HG03064 (cell line): ENCODE results near the gene TMTC3.

Experiments
- ATAC-seq: cut with Tn5 transposase; IDR thresholded peaks from one replicate; pipeline ENCODE4 v1.9.1; 2021; ENCODE audit warnings: low read depth; ENCODE audit not compliant: unreplicated experiment

The TMTC3 gene

DNA sequence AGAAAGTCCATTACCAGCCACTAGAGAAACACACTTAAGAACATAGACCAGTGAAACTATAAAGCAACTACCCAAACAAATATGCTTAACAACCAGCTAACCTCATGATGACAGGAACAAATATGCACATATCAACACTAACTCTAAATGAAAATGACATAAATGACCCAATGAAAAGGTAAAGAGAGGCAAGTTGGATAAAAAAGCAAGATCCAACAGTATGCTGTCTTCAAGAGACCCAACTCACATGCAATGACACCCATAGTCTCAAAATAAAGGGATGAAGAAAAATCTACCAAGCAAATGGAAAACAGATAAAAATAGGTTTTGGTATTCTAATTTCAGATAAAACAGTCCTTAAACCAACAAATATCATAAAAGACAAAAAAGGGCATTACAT, 77.8 kb downstream of the TMTC3 start:
- ATAC-seq: no peak

DNA sequence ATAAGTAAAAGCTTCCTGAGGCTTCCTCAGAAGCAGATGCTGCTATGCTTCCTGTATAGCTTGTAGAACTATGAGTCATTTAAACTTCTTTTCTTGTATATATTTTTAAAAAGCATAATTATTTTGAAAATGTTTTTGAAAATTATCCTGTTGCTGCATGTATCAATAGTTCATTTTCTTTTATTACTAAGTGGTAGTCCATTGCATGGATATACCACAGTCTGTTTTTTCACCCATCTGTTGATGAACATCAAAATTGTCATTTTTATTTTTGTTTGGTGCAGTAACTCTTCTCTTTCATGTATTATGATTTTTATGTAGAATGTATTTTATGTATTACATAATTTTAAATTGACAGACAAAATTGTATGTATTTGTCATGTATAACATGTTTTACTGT, 81.4 kb downstream of the TMTC3 start:
- no peak for ATAC-seq

DNA sequence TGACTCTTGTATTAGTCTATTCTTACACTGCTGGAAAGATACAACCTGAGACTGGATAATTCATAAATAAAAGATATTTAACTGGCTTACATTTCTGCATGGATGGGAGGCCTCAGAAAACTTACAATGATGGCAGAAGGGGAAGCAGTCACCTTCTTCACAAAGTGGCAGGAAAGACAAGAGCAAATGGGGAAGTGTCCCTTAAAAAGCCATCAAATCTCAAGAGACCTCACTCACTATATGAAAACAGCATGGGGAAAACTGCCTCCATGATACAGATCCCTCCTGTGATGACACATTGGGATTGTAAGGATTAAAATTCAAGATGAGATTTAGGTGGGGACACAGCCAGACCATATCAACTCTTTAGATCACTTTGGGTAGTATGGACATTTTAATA, 83.7 kb downstream of the TMTC3 start:
- no peak for ATAC-seq

DNA sequence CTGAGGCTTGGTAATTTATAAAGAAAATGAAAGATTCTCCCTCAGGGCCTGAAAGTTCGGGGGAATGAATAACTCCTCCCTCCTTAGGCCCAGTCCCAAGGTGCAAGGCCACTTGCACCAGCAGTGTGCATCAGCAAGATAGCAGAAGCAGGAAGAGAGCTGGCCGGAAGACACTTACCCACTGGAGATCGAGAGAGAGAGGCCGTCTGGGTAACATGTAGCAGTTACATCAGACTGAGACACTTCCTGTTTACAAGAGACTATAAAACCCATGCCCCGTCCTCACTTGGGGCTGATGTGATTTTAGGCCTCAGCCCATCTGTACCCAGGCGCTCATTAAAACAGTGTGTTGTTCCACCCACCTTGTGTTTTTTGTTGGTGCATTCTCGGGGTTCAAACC, 85.2 kb downstream of the TMTC3 start:
- ATAC-seq: no peak

DNA sequence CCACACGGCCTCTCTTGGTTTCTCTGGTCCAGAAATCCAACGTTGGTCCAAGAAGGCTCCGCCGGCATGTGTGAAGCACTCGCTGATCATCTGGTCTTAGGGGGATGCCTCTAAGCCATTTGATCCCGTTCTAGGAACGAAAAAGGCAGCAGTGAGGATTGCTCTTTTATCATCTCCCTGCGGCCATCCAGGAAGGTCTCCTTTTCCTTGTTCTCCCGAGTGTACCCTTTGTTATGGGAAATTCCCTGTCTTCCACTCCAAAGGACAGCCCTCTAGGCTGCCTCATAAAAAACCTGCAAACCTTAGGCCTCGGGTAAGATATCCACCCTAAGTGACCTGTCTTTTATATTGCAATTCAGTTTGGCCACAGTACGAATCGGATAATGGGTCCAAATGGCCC, 85.8 kb downstream of the TMTC3 start:
- no peak for ATAC-seq

DNA sequence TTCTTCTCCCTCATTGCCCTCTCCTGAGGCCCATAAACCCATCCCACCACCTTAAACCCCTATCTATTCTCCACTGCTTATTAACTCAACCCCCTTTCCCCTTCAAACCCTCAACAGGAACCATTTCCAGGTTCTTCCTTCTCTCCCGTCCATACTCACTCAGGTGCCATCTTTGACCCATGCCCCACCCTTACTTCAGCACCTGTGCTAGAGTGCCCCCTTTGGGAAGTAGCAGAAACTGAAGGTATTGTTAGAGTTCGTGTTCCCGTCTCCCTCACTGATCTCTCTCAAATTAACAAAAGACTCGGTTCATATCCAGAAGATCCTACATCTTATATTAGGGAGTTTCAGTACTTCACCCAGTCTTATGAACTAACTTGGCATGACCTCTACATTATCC, 86.6 kb downstream of the TMTC3 start:
- no peak for ATAC-seq

DNA sequence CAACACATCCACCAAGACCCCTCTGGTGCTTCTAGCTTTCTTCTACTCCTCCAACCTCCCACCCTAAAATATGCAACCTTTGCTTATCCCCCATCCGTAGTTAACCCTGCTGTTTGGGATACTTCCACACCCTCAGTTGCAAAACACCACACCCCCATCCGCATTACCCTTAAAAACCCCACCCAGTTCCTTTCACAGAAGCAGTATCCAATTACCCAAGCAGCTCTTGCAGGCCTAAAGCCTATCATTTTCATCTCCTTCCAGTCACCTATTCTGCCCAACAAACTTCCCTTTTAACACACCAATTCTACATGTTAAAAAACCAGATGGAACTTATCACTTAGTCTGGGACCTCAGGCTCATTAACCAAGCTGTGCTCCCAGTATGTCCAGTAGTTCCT, 88.2 kb downstream of the TMTC3 start:
- ATAC-seq: no peak

DNA sequence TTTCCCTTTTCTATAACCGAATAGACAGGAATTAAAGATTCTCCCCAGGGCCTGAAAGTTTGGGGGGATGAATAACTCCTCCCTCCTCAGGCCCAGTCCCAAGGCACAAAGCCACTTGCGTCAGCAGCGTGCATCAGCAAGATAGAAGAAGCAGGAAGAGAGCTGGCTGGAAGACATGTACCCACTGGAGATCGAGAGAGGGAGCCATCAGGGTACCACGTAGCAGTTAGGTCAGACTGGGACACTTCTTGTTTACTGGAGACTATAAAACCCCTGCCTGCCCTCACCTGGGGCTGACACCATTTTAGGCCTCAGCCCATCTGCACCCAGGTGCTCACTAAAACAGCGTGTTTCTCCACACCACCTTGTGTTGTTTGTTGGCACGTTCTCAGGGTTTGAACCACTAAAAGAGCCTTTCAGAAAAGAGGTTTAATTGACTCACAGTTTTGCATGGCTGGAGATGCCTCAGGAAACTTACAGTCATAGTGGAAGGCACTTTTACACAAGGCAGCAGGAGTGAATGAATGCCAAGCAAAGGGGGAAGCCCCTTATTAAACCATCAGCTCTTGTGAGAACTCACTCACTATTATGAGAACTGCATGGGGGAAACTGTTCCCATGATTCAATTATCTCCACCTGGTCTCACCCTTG, 93.2 kb downstream of the TMTC3 start:
- ATAC-seq: no peak

DNA sequence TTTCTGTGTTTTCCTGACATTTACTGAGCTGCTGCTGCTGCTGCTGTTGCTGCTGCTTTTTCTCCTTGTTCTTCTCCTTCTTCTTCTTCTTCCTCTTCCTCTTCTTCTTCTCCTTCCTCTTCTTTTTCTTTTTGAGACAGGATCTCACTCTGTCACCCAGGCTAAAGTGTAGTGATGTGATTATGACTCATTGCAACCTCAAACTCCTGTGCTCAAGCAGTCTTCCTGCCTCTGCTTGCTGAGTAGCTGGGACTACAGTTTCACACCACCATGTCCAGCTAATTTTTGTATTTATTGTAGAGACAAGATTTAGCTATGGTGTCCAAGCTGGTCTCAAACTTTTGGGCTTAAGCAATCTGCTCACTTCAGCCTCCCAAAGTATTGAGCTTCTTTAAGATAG, 95.8 kb downstream of the TMTC3 start:
- ATAC-seq: no peak

DNA sequence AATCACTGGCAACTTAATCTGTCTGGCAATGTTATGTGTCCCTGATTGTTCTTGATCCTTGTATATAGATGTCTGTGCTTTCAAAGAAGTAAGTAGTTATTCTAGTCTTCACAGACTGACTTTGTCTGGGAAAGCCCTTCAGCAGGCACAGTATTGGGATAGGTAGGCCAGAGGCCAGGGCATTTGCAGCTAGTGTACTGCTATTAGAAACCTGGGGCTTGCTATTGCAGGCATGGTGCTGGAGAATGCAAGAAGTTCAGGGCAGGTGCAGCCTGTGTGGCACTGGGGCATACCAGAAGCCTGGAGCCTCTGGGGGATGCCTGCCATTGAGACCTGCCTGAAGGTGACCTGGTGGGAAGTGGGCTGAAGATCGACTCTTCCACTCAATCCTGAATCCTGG, 96.3 kb downstream of the TMTC3 start:
- ATAC-seq: no peak

DNA sequence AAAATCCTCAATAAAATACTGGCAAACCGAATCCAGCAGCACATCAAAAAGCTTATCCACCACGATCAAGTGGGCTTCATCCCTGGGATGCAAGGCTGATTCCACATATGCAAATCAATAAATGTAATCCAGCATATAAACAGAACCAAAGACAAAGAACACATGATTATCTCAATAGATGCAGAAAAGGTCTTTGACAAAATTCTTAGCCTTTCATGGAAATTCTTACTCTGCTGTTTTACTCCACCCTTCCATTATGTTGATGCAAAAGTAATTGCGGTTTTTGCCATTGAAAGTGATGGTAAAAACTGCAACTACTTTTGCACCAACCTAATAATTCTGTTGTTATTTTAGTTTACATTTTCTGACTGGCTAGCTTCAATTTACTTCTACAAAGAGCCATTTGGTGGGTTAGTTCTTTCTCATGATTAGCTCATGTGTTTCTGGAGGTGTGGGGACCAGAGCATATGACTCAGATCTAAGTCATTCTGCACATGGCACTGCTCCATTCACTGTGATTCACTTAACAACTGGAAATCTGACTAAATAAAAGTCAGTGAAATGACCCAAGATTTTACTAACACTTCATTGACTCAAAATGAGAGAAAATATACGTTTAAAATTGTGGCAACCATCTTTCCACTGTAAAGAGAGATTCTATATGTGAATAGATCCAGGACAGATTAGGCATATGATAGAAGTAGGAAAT, 99.9 kb downstream of the TMTC3 start:
- no peak for ATAC-seq

DNA sequence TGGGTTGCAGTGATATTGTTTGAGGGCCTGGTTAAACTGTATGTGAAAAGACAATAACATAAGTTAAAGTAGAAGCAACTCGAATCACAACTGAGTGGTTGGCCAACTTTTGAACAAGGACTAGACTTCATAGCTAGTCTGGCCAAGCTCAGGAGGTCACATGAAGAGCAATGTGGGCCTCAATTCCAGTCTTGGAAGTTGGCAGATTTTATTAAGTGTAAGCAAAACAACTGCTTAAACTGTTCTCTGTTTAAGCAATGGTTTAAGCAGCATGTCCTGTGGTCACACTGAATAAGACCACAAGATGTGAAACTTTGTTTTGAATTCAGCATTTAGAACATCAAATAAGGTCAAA, 100.4 kb downstream of the TMTC3 start:
- no peak for ATAC-seq

DNA sequence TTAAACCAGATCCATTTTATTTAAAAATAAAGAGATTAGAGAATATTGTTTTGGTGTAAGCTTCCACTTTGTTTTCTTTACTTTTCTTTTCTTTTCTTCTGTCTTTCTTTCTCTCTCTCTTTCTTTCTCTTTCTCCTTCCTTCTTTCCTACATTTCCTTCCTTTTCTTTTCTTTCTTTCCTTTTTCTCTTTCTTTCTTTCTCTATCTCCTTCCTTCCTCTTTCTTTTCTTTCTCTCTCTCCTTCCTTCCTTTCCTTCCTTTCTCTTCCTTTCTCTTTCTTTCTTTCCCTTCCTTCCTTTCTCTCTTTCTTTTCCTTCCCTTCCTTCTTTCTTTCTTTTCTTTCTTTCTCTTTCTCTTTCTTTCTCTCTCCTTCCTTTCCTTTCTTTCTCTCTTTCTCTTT, 100.8 kb downstream of the TMTC3 start:
- no peak for ATAC-seq

DNA sequence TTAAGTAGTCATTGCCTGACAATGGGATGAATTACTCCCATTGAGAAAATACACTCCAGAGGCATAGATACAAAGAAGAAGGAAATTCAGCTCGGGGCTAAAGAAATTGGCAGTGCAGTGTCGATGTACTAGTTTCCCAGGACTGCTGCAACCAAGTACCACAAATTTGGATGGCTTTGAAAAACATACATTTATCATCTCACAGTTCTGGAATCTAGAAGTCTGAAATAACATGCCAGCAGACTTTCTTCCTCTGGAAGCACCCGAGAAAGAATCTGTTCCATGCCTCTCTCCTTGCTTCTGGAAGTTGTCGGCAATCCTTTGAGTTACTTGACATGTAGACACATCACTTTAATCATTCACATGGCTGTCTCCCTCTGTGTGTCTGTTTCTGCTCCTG, 101.9 kb downstream of the TMTC3 start:
- no peak for ATAC-seq

DNA sequence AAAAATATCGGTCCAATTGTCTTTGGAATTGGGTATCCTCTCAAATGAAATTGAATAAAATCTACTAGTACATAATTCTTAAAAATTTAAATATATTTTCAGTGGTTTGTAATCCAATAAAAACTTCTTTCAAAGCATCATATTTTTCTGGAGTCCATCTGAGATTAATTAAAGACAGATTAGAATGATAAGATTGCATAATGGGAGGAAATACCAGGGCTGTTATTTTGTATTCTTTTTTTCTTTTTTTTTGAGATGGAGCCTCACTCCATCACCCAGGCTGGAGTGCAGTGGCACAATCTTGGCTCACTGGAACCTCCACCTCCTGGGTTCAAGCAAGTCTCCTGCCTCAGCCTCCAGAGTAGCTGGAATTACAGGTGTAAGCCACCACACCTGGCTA, 103.8 kb downstream of the TMTC3 start:
- ATAC-seq: no peak

DNA sequence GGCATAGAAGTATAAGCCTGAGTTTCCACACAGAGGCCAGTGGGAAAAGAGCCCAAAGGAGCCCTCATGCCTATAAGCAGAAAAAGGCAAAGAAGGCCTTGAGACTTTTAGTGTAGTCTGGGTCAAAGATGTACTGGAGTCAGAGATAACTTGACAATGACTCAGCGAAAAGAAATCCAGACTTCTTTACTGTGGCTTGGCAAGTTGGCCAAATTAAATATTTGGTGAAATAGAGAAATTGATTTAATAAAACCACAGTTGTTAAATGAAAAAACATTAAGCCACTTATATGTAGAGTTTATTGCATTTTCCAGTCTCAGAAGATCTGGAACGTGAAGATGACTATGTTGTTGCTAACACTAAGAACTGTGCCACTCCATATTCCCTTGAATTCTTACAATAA, 105.1 kb downstream of the TMTC3 start:
- no peak for ATAC-seq

DNA sequence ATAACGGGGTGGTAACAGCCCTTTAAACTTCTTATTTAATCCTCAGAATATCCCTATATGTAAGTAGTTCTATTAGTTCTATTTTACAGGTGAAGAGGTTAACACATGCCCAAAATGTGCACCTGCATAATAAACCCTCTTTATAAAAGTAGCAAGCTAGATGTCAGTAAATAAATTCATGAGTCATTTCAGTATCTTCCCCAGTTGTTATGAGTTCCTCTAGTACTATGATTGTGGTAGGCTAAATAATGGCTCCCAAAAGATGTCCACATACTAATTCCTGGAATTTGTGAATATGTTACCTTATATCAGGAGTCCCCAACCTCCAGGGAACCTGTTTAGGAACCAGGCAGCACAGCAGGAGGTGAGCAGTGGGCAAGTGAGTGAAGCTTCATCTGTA, 106.5 kb downstream of the TMTC3 start:
- no peak for ATAC-seq
